ENCODE data around the gene APCS. TPM values are rescaled to one million over a fixed set of nuclear protein-coding genes. Genes with fewer than 3 reads are reported as not detected.

The APCS gene
- total and polyA plus RNA-seq, 2 of the 13 experiments (the other 11 are each of a cell fraction or from before 2014, with no cell fraction given): not detected

GRCh38 chr1:159556931-159557369 is 30.7 kb upstream of the APCS start:
- in situ Hi-C loops (cut with HindIII; ENCODE audit: extremely low pct_ligation_motif_present, low pct_unique_long_range_greater_than_20kb): no loop called here
- Histone ChIP-seq H2AFZ (ENCODE audit: low read length) (no peak overlapping the region), H3K27ac (ENCODE audit: extremely low read length, insufficient read depth, low read length) (no peak overlapping the region), H3K9me3 (ENCODE audit: low read length) (peaks cover 53% of the 10 kb centered on the region), H4K20me1 (ENCODE audit: insufficient read depth, low read length) (no peaks in the 10 kb centered on the region), H3K4me3 (replicated peaks in 1 of 3; ENCODE audit: insufficient read depth in 1 of 3, low read depth in 2 of 3, low read length in 3 of 3) (no peak overlapping the region), H3K4me2 (ENCODE audit: low read depth, low read length) (no peak overlapping the region), H3K27me3 (ENCODE audit: control insufficient read depth in 1 of 2, insufficient read depth in 2 of 2, low read length in 2 of 2) (no peaks in the 10 kb centered on the region), H3K36me3 (replicated peaks in 1 of 2; ENCODE audit: control insufficient read depth in 1 of 2, insufficient read depth in 2 of 2, low read length in 2 of 2) (no peaks in the 10 kb centered on the region), H3K79me2 (ENCODE audit: insufficient read depth, low read length) (no peaks in the 10 kb centered on the region), H3K9ac (ENCODE audit: insufficient read depth, low read depth, low read length) (no peak overlapping the region), H3K4me1 (ENCODE audit: insufficient read depth, low read length) (no peaks in the 10 kb centered on the region)
- DNase-seq (ENCODE audit: low spot score) (no peak), ATAC-seq (no peak), FAIRE-seq (no peak)
- WGBS (ENCODE audit: low lambda C conversion rate): 0% methylated on average over 3 of the region's 3 CpGs
- CTCF ChIA-PET (ENCODE audit: low intra/inter-chr PET ratio, low total read pairs): no interaction called here
- no TSS peak for BruUV-seq (replicated peaks)
- POLR2A ChIA-PET: no interaction called here
- TF ChIP-seq ZNF580 (CRISPR knock-in tag; IDR thresholded peaks at IDR 0.05; ENCODE audit: borderline replicate concordance, low read depth): no peak
- TF ChIP-seq PRDM15 (CRISPR knock-in tag; IDR thresholded peaks at IDR 0.05): no peak
- TF ChIP-seq U2AF2 (IDR thresholded peaks at IDR 0.05; ENCODE audit: low read depth, low read length): no peak
- no peak for TF ChIP-seq TRAFD1 (CRISPR knock-in tag; IDR thresholded peaks at IDR 0.05; ENCODE audit: borderline replicate concordance)
- no peak for TF ChIP-seq ZNF143 (CRISPR knock-in tag; IDR thresholded peaks at IDR 0.05)
- TF ChIP-seq ARHGAP35 (CRISPR knock-in tag; IDR thresholded peaks at IDR 0.05; ENCODE audit: borderline replicate concordance): no peak
- no peak for TF ChIP-seq PITX1 (CRISPR knock-in tag; IDR thresholded peaks at IDR 0.05)
- intact Hi-C loops (cut with micrococcal nuclease; ENCODE audit: unreplicated experiment): no loop called here

Data from HepG2 (cell line).